Measurements from ENCODE around the gene ANKUB1.

The ANKUB1 gene

GRCh38 chr3:149777414-149778214 is 14.7 kb downstream of the ANKUB1 start:
- TF ChIP-seq, protein P1, sequence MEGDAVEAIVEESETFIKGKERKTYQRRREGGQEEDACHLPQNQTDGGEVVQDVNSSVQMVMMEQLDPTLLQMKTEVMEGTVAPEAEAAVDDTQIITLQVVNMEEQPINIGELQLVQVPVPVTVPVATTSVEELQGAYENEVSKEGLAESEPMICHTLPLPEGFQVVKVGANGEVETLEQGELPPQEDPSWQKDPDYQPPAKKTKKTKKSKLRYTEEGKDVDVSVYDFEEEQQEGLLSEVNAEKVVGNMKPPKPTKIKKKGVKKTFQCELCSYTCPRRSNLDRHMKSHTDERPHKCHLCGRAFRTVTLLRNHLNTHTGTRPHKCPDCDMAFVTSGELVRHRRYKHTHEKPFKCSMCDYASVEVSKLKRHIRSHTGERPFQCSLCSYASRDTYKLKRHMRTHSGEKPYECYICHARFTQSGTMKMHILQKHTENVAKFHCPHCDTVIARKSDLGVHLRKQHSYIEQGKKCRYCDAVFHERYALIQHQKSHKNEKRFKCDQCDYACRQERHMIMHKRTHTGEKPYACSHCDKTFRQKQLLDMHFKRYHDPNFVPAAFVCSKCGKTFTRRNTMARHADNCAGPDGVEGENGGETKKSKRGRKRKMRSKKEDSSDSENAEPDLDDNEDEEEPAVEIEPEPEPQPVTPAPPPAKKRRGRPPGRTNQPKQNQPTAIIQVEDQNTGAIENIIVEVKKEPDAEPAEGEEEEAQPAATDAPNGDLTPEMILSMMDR (IDR thresholded peaks at IDR 0.05; ENCODE audit: insufficient read depth, low read length, poor library complexity, severe bottlenecking), result no peak
- Histone ChIP-seq H3K36me3 (ENCODE audit: control insufficient read depth, insufficient read depth, low read length) (no peaks in the 10 kb centered on the region), H3K4me3 (replicated peaks; ENCODE audit: low read depth, low read length) (no peak overlapping the region), H3K27me3 (replicated peaks; ENCODE audit: control insufficient read depth, insufficient read depth, low read length) (no peaks in the 10 kb centered on the region)
- no peak for DNase-seq (ENCODE audit: extremely low read depth, insufficient read length)

DNA sequence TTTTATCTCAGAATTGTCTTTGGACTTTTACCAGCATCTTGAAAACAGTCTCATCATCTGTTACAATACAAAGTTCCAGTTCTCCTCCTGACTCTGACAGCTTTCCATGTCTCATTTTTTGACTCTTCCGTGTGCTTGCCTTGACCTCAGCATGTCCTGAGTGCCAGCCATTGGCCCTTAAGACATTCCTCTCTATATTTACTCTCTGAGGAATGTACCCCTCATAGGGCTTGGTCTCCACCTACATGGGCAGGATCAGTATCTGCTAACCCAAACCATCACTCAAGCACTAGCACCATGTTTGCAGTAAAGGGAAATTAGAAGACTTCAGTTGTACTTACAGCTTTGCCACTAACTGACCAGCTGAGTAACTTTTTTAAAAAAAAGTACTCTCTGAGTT is 16.2 kb downstream of the ANKUB1 start:
- Histone ChIP-seq H3K4me3 (replicated peaks; ENCODE audit: low read depth, low read length) (no peak overlapping the region), H3K36me3 (ENCODE audit: control insufficient read depth, insufficient read depth, low read length) (no peaks in the 10 kb centered on the region), H3K27me3 (replicated peaks; ENCODE audit: control insufficient read depth, insufficient read depth, low read length) (no peaks in the 10 kb centered on the region)
- DNase-seq (ENCODE audit: extremely low read depth, insufficient read length), result no peak
- TF ChIP-seq, protein P1 (IDR thresholded peaks at IDR 0.05; ENCODE audit: insufficient read depth, low read length, poor library complexity, severe bottlenecking), result no peak

- DNase-seq (ENCODE audit: extremely low read depth, insufficient read length), result no peak
- H3K4me3 ChIP-seq (replicated peaks; ENCODE audit: low read depth, low read length), result no peak overlapping the region
- TF ChIP-seq, protein P1 (IDR thresholded peaks at IDR 0.05; ENCODE audit: insufficient read depth, low read length, poor library complexity, severe bottlenecking), result no peak
- H3K36me3 ChIP-seq (ENCODE audit: control insufficient read depth, insufficient read depth, low read length), result no peaks in the 10 kb centered on the region
- H3K27me3 ChIP-seq (replicated peaks; ENCODE audit: control insufficient read depth, insufficient read depth, low read length), result no peaks in the 10 kb centered on the region
These were observed 19.5 kb downstream of the ANKUB1 start for GRCh38 chr3:149772861-149773260.

DNA sequence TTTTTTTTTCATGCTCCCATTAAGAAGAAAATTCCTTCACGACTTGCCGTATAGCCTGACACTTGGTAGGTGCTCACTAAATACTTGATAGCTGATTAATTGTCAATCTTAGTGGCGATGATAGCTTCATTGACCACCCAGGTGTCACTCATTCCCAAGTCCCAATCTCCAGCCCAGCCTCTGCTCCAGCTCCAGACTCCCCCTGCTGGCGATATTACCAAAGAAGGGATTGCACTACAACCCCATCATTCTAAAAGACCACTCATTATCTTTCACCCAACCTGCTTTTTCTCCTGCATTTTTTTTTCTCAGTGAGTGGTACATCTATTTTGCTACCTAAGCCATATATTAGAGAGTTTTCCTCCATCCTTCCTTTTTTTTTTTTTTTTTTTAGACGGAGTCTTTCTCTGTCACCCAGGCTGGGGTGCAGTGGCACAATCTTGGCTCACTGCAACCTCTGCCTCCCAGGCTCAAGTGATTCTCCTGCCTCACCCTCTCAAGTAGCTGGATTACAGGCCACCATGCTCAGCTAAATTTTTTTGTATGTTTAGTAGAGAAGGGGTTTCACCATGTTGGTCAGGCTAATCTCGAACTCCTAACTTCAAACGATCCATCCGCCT is 20.6 kb downstream of the ANKUB1 start:
- DNase-seq (ENCODE audit: extremely low read depth, insufficient read length), result no peak
- TF ChIP-seq, protein P1 (IDR thresholded peaks at IDR 0.05; ENCODE audit: insufficient read depth, low read length, poor library complexity, severe bottlenecking), result peak; percentile 81
- H3K4me3 ChIP-seq (replicated peaks; ENCODE audit: low read depth, low read length), result no peak overlapping the region
- H3K36me3 ChIP-seq (ENCODE audit: control insufficient read depth, insufficient read depth, low read length), result no peaks in the 10 kb centered on the region
- H3K27me3 ChIP-seq (replicated peaks; ENCODE audit: control insufficient read depth, insufficient read depth, low read length), result no peaks in the 10 kb centered on the region

- no peak for DNase-seq (ENCODE audit: extremely low read depth, insufficient read length)
- no peaks in the 10 kb centered on the region for H3K36me3 ChIP-seq (ENCODE audit: control insufficient read depth, insufficient read depth, low read length)
- no peak overlapping the region for H3K4me3 ChIP-seq (replicated peaks; ENCODE audit: low read depth, low read length)
- no peaks in the 10 kb centered on the region for H3K27me3 ChIP-seq (replicated peaks; ENCODE audit: control insufficient read depth, insufficient read depth, low read length)
- TF ChIP-seq, protein P1 (IDR thresholded peaks at IDR 0.05; ENCODE audit: insufficient read depth, low read length, poor library complexity, severe bottlenecking), result peak; percentile 4
These were observed 22.1 kb downstream of the ANKUB1 start for GRCh38 chr3:149770246-149770645.

All from GM06990 (cell line).